HG03095 (cell line): Measurements from ENCODE around the gene ATP10D.
"Not testable (repeated sequence)": the region's sequence is repeated elsewhere in the genome, so short reads cannot be mapped to it uniquely, and the experiment has no call there.

ENCODE experiments used
- ATAC-seq: cut with Tn5 transposase; IDR thresholded peaks from one replicate; pipeline ENCODE4 v1.9.1; 2021; ENCODE audit warnings: moderate library complexity; ENCODE audit not compliant: unreplicated experiment

The ATP10D gene

GRCh38 chr4:47486727-47487126, 1.7 kb downstream of the ATP10D start:
- ATAC-seq, result not testable (repeated sequence)

- ATAC-seq, result no peak
Observed at GRCh38 chr4:47488706-47489105, 3.6 kb downstream of the ATP10D start.

GRCh38 chr4:47490550-47490949, 5.5 kb downstream of the ATP10D start:
- peak; percentile 60 for ATAC-seq

- ATAC-seq, result no peak
Observed at GRCh38 chr4:47493238-47494123, 8.4 kb downstream of the ATP10D start.

GRCh38 chr4:47494124-47494430, 9.0 kb downstream of the ATP10D start:
- ATAC-seq, result no peak

GRCh38 chr4:47498899-47499298, 13.8 kb downstream of the ATP10D start:
- ATAC-seq, result no peak

GRCh38 chr4:47499700-47500099, 14.6 kb downstream of the ATP10D start:
- no peak for ATAC-seq

GRCh38 chr4:47500776-47501175, 15.7 kb downstream of the ATP10D start:
- ATAC-seq, result no peak

GRCh38 chr4:47505147-47505546, 20.1 kb downstream of the ATP10D start:
- ATAC-seq, result no peak

- ATAC-seq, result no peak
Observed at GRCh38 chr4:47505666-47506065, 20.6 kb downstream of the ATP10D start.

GRCh38 chr4:47510506-47511143, 25.6 kb downstream of the ATP10D start:
- peak; percentile 95 for ATAC-seq

GRCh38 chr4:47513461-47513860, 28.4 kb downstream of the ATP10D start:
- ATAC-seq, result no peak

GRCh38 chr4:47519239-47519883, 34.3 kb downstream of the ATP10D start:
- peak; percentile 100 for ATAC-seq

- no peak for ATAC-seq
Observed at GRCh38 chr4:47525154-47525819, 40.2 kb downstream of the ATP10D start.

GRCh38 chr4:47526281-47526680, 41.2 kb downstream of the ATP10D start:
- no peak for ATAC-seq

GRCh38 chr4:47528646-47529045, 43.6 kb downstream of the ATP10D start:
- ATAC-seq, result not testable (repeated sequence)

- ATAC-seq, result no peak
Observed at GRCh38 chr4:47530801-47531200, 45.7 kb downstream of the ATP10D start.

- peak; percentile 100 for ATAC-seq
Observed at GRCh38 chr4:47531241-47531953, 46.3 kb downstream of the ATP10D start.

- no peak for ATAC-seq
Observed at GRCh38 chr4:47531954-47532321, 46.9 kb downstream of the ATP10D start.

GRCh38 chr4:47532658-47533057, 47.6 kb downstream of the ATP10D start:
- no peak for ATAC-seq
